ENCODE results near the gene FCN2.

DNA sequence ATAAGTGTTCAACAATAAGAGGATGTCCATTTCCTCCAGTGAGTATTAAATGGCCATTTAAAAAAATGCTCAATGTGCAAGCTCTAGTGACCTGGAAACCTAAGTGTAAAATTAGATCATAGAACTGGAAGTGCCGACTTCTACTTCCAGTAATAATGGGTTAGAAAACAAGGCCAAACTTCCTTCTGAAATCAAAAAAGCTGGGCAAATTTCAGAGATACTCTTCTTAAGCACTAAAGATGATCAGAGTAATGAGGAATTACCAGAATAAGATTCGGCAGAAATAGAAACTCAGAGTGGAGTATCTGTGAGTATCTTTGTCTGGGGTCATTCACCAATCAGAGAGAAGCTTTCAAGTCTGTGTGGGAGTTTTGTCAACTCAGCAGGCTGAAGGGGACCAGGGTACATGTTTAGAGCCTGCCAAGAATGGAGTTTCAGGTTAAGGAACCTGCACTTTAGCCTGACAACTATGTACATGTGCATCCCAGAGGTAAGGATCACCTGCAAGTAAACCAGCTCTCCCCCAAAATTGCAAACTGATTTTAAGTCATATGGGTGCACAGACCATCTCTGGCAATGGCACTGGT is 17.1 kb downstream of the FCN2 start:
- TF ChIP-seq, protein P1, sequence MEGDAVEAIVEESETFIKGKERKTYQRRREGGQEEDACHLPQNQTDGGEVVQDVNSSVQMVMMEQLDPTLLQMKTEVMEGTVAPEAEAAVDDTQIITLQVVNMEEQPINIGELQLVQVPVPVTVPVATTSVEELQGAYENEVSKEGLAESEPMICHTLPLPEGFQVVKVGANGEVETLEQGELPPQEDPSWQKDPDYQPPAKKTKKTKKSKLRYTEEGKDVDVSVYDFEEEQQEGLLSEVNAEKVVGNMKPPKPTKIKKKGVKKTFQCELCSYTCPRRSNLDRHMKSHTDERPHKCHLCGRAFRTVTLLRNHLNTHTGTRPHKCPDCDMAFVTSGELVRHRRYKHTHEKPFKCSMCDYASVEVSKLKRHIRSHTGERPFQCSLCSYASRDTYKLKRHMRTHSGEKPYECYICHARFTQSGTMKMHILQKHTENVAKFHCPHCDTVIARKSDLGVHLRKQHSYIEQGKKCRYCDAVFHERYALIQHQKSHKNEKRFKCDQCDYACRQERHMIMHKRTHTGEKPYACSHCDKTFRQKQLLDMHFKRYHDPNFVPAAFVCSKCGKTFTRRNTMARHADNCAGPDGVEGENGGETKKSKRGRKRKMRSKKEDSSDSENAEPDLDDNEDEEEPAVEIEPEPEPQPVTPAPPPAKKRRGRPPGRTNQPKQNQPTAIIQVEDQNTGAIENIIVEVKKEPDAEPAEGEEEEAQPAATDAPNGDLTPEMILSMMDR (conservative IDR thresholded peaks at IDR 0.05; ENCODE audit: low read depth, low read length), result no peak
- TF ChIP-seq POLR2A (IDR thresholded peaks at IDR 0.05; ENCODE audit: low read depth, low read length) (no peak), SMC3 (IDR thresholded peaks at IDR 0.05; ENCODE audit: low read depth, low read length) (no peak), RCOR1 (IDR thresholded peaks at IDR 0.05; ENCODE audit: insufficient replicate concordance, low read length) (no peak), CEBPB (IDR thresholded peaks at IDR 0.05; ENCODE audit: low read depth, low read length) (no peak), MAZ (IDR thresholded peaks at IDR 0.05; ENCODE audit: borderline replicate concordance, low read depth, low read length) (no peak), FOS (IDR thresholded peaks at IDR 0.05; ENCODE audit: low read depth, low read length) (no peak)
- TF ChIP-seq, protein P2, sequence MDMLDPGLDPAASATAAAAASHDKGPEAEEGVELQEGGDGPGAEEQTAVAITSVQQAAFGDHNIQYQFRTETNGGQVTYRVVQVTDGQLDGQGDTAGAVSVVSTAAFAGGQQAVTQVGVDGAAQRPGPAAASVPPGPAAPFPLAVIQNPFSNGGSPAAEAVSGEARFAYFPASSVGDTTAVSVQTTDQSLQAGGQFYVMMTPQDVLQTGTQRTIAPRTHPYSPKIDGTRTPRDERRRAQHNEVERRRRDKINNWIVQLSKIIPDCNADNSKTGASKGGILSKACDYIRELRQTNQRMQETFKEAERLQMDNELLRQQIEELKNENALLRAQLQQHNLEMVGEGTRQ (IDR thresholded peaks at IDR 0.05; ENCODE audit: low read depth, low read length), result no peak

Measured in IMR-90 (cell line).